Measurements from ENCODE around the gene CFAP65.

Gene CFAP65

DNA sequence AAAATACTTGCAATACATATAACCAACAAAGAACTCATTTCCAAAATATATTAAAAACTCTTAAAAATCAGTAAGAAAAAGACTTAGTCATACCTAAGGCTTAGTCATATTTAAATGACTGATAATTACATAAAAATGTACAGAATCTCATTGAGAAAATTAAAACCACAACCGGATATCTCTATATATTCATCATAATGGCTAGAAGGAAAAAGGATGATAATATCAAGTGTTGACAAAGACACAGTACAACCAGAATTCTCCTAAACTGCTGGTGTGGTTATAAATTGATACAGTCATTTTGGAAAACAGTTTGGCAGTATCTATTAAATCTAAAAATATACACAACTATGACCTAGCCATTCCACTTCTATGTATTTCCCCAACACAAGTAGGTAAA is 46.5 kb upstream of the CFAP65 start:
- Histone ChIP-seq H3K4me2 (ENCODE audit: low read length) (no peak overlapping the region), H3K9me3 (ENCODE audit: control insufficient read depth, low read length) (no peaks in the 10 kb centered on the region), H3K4me1 (no peaks in the 10 kb centered on the region), H3K9ac (no peak overlapping the region), H2AFZ (no peak overlapping the region), H3K36me3 (ENCODE audit: control insufficient read depth, insufficient read depth, low read length) (no peaks in the 10 kb centered on the region), H3K79me2 (no peaks in the 10 kb centered on the region), H3K27ac (no peak overlapping the region), H3K27me3 (ENCODE audit: control insufficient read depth, insufficient read depth, low read length) (no peaks in the 10 kb centered on the region), H3K4me3 (ENCODE audit: low read depth, low read length) (no peak overlapping the region)
- TF ChIP-seq CTCF (IDR thresholded peaks at IDR 0.05): no peak

DNA sequence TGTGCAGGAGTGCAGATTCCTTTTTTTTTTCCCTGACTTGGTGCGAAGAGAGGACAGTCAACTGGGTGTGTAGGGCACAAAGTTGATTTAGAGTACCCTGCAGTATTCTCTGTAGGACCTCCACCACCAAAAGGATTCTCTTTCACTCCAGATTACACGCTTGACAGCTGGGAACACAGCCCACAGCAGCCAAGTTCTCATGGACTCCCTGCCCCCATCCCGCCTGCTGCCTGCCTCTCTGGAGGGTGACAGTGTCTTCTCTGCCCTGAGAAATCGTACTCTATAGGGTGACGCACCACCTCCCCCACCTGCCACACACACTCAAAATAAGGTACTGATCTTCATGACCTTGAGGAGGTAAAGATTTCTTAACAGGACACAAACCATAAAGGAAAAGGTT is 46.0 kb upstream of the CFAP65 start:
- Histone ChIP-seq H3K27me3 (ENCODE audit: control insufficient read depth, insufficient read depth, low read length) (no peaks in the 10 kb centered on the region), H3K27ac (no peak overlapping the region), H3K4me3 (ENCODE audit: low read depth, low read length) (no peak overlapping the region), H2AFZ (no peak overlapping the region), H3K4me1 (no peaks in the 10 kb centered on the region), H3K79me2 (no peaks in the 10 kb centered on the region), H3K9me3 (ENCODE audit: control insufficient read depth, low read length) (no peaks in the 10 kb centered on the region), H3K36me3 (ENCODE audit: control insufficient read depth, insufficient read depth, low read length) (no peaks in the 10 kb centered on the region), H3K4me2 (ENCODE audit: low read length) (no peak overlapping the region), H3K9ac (no peak overlapping the region)
- TF ChIP-seq CTCF (IDR thresholded peaks at IDR 0.05): no peak

- no peaks in the 10 kb centered on the region for H3K9me3 ChIP-seq (ENCODE audit: control insufficient read depth, low read length)
- no peak overlapping the region for H3K27ac ChIP-seq
- no peak overlapping the region for H3K9ac ChIP-seq
- H2AFZ ChIP-seq: no peak overlapping the region
- TF ChIP-seq CTCF (IDR thresholded peaks at IDR 0.05): no peak
- H3K4me2 ChIP-seq (ENCODE audit: low read length): no peak overlapping the region
- H3K4me1 ChIP-seq: no peaks in the 10 kb centered on the region
- H3K36me3 ChIP-seq (ENCODE audit: control insufficient read depth, insufficient read depth, low read length): no peaks in the 10 kb centered on the region
- no peaks in the 10 kb centered on the region for H3K79me2 ChIP-seq
- no peak overlapping the region for H3K4me3 ChIP-seq (ENCODE audit: low read depth, low read length)
- H3K27me3 ChIP-seq (ENCODE audit: control insufficient read depth, insufficient read depth, low read length): no peaks in the 10 kb centered on the region
These were observed 44.9 kb upstream of the CFAP65 start for GRCh38 chr2:219086196-219086595.

GRCh38 chr2:219084791-219085190 is 43.5 kb upstream of the CFAP65 start:
- Histone ChIP-seq H3K9ac (no peak overlapping the region), H3K27me3 (ENCODE audit: control insufficient read depth, insufficient read depth, low read length) (no peaks in the 10 kb centered on the region), H3K27ac (no peak overlapping the region), H3K36me3 (ENCODE audit: control insufficient read depth, insufficient read depth, low read length) (no peaks in the 10 kb centered on the region), H2AFZ (no peak overlapping the region), H3K4me2 (ENCODE audit: low read length) (no peak overlapping the region), H3K4me1 (no peaks in the 10 kb centered on the region), H3K9me3 (ENCODE audit: control insufficient read depth, low read length) (no peaks in the 10 kb centered on the region), H3K79me2 (no peaks in the 10 kb centered on the region), H3K4me3 (ENCODE audit: low read depth, low read length) (no peak overlapping the region)
- TF ChIP-seq CTCF (IDR thresholded peaks at IDR 0.05): no peak

DNA sequence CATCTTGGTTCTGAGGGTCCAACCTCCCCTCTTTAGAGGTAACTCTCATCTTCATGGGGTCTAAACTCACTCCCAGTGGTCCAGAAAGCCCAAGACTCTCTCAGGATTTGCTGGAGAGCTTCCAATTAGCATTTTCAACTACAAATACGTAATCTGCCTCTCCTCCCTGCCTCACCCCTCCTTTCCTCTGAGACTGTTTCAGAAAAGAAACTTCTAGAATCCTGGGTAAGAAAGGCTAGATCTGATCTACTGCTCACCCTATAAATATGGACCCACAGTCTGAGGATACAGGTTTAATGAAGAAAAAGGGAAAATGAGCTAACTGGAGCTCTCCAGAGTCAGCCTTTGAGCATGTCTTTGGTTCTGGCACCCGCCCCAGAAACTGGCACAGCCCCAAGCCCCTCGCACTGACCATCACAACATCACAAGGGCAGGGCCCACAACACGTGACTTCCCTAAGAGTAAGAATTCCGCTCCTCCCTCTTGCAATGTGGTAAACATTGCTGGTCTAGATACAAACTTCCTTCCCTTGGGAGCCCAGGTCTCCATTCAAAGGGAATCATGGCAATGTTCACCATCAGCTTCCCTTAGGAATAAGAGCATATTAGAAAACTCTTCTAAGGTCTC is 41.1 kb upstream of the CFAP65 start:
- Histone ChIP-seq H3K27me3 (ENCODE audit: control insufficient read depth, insufficient read depth, low read length) (no peaks in the 10 kb centered on the region), H2AFZ (no peak overlapping the region), H3K27ac (no peak overlapping the region), H3K79me2 (no peaks in the 10 kb centered on the region), H3K9ac (no peak overlapping the region), H3K4me1 (no peaks in the 10 kb centered on the region), H3K4me2 (ENCODE audit: low read length) (no peak overlapping the region), H3K36me3 (ENCODE audit: control insufficient read depth, insufficient read depth, low read length) (no peaks in the 10 kb centered on the region), H3K4me3 (ENCODE audit: low read depth, low read length) (no peak overlapping the region), H3K9me3 (ENCODE audit: control insufficient read depth, low read length) (no peaks in the 10 kb centered on the region)
- no peak for TF ChIP-seq CTCF (IDR thresholded peaks at IDR 0.05)
